HG02678 (cell line): ENCODE measurements around the gene PDZRN3.

Experiments used
- ATAC-seq: cut with Tn5 transposase; IDR thresholded peaks from one replicate; pipeline ENCODE4 v1.9.1; 2021; ENCODE audit warnings: mild to moderate bottlenecking, moderate library complexity; ENCODE audit not compliant: unreplicated experiment

The PDZRN3 gene

GRCh38 chr3:73432023-73432705 lies 192.6 kb downstream of the PDZRN3 start:
- ATAC-seq, result no peak

GRCh38 chr3:73431183-73431900 lies 193.4 kb downstream of the PDZRN3 start:
- no peak for ATAC-seq

GRCh38 chr3:73427048-73427706 lies 197.6 kb downstream of the PDZRN3 start:
- ATAC-seq, result no peak

GRCh38 chr3:73426606-73427005 lies 198.1 kb downstream of the PDZRN3 start:
- ATAC-seq, result no peak

GRCh38 chr3:73423116-73423515 lies 201.6 kb downstream of the PDZRN3 start:
- no peak for ATAC-seq

- ATAC-seq, result no peak
These were observed 202.2 kb downstream of the PDZRN3 start for GRCh38 chr3:73422571-73422970.

- no peak for ATAC-seq
These were observed 204.8 kb downstream of the PDZRN3 start for GRCh38 chr3:73419942-73420341.

- ATAC-seq, result no peak
These were observed 205.4 kb downstream of the PDZRN3 start for GRCh38 chr3:73419179-73419803.

- no peak for ATAC-seq
These were observed 206.1 kb downstream of the PDZRN3 start for GRCh38 chr3:73418681-73419080.

- no peak for ATAC-seq
These were observed 209.6 kb downstream of the PDZRN3 start for GRCh38 chr3:73415118-73415517.

GRCh38 chr3:73413619-73414018 lies 211.1 kb downstream of the PDZRN3 start:
- no peak for ATAC-seq

GRCh38 chr3:73411993-73412392 lies 212.7 kb downstream of the PDZRN3 start:
- no peak for ATAC-seq

GRCh38 chr3:73411545-73411944 lies 213.2 kb downstream of the PDZRN3 start:
- ATAC-seq, result no peak

- no peak for ATAC-seq
These were observed 215.5 kb downstream of the PDZRN3 start for GRCh38 chr3:73409138-73409763.

GRCh38 chr3:73408634-73409033 lies 216.1 kb downstream of the PDZRN3 start:
- ATAC-seq, result no peak

GRCh38 chr3:73407577-73407976 lies 217.2 kb downstream of the PDZRN3 start:
- no peak for ATAC-seq

GRCh38 chr3:73405853-73406252 lies 218.9 kb downstream of the PDZRN3 start:
- no peak for ATAC-seq

- ATAC-seq, result no peak
These were observed 219.7 kb downstream of the PDZRN3 start for GRCh38 chr3:73405000-73405399.

- ATAC-seq, result no peak
These were observed 220.3 kb downstream of the PDZRN3 start for GRCh38 chr3:73404435-73404834.

GRCh38 chr3:73403444-73403843 lies 221.3 kb downstream of the PDZRN3 start:
- no peak for ATAC-seq

- ATAC-seq, result no peak
These were observed 223.0 kb downstream of the PDZRN3 start for GRCh38 chr3:73401616-73402279.
